GM23338 (cell line): Measurements from ENCODE around the gene RBP4. TPM values are rescaled to one million over a fixed set of nuclear protein-coding genes. Genes with fewer than 3 reads are reported as not detected.

Experiments
- ATAC-seq: fragments of 200-7000 bp; cut with Tn5 transposase; 3 replicates; pipeline ENCODE4 v1.9.1; 2020
- DNase-seq: peaks from one replicate; pipeline ENCODE4 v3.0.0-alpha.2; 2015; ENCODE audit warnings: low spot score
- H2AFZ ChIP-seq: fragments of 200-600 bp; sonication (generic); 2 replicates; pipeline ENCODE4 v1.8.0; 2016; ENCODE audit warnings: antibody characterized with exemption, mild to moderate bottlenecking, moderate library complexity
- H3F3A ChIP-seq: fragments of 200-600 bp; sonication (generic); replicated peaks from 2 replicates; pipeline ENCODE4 v1.8.0; 2017; ENCODE audit warnings: antibody characterized with exemption, mixed run types, low read depth
- H3K27ac ChIP-seq: fragments of 200-600 bp; sonication (generic); 2 replicates; pipeline ENCODE4 v1.6.1; 2016; ENCODE audit warnings: low read depth
- H3K27me3 ChIP-seq: fragments of 200-600 bp; sonication (generic); 2 replicates; pipeline ENCODE4 v1.8.0; 2016; ENCODE audit warnings: mild to moderate bottlenecking, mixed run types, moderate library complexity; ENCODE audit not compliant: insufficient read depth
- H3K36me3 ChIP-seq: fragments of 200-600 bp; sonication (generic); 2 replicates; pipeline ENCODE4 v1.8.0; 2016; ENCODE audit warnings: mild to moderate bottlenecking; ENCODE audit not compliant: insufficient read depth
- H3K4me1 ChIP-seq: fragments of 200-600 bp; sonication (generic); 2 replicates; pipeline ENCODE4 v1.8.0; 2016; ENCODE audit warnings: mild to moderate bottlenecking, moderate library complexity; ENCODE audit not compliant: insufficient read depth
- H3K4me2 ChIP-seq: fragments of 200-600 bp; sonication (generic); 2 replicates; pipeline ENCODE4 v1.7.1; 2017; ENCODE audit warnings: mixed run types
- H3K4me3 ChIP-seq: fragments of 200-600 bp; sonication (generic); 2 replicates; pipeline ENCODE4 v1.6.1; 2016; ENCODE audit warnings: mixed run types
- H3K79me2 ChIP-seq: fragments of 200-600 bp; sonication (generic); replicated peaks from 2 replicates; pipeline ENCODE4 v1.8.0; 2017; ENCODE audit warnings: mild to moderate bottlenecking; ENCODE audit not compliant: insufficient read depth
- H3K9me2 ChIP-seq: fragments of 200-600 bp; sonication (generic); 2 replicates; pipeline ENCODE4 v1.8.0; 2017; ENCODE audit not compliant: insufficient read depth
- H4K20me1 ChIP-seq: fragments of 200-600 bp; sonication (generic); replicated peaks from 2 replicates; pipeline ENCODE4 v1.8.0; 2017; ENCODE audit warnings: mild to moderate bottlenecking; ENCODE audit not compliant: insufficient read depth
- H3K27ac Mint-ChIP-seq: 2 replicates; pipeline ENCODE4 v1.8.0; 2020; ENCODE audit warnings: inconsistent platforms, mild to moderate bottlenecking, moderate library complexity, mixed read lengths
- H3K27me3 Mint-ChIP-seq: 3 replicates; pipeline ENCODE4 v1.8.0; 2022; ENCODE audit warnings: low read depth, mild to moderate bottlenecking, moderate library complexity, mixed read lengths, inconsistent platforms; ENCODE audit not compliant: insufficient read depth, poor library complexity
- H3K36me3 Mint-ChIP-seq: 3 replicates; pipeline ENCODE4 v1.8.0; 2021; ENCODE audit warnings: low read depth, mild to moderate bottlenecking, inconsistent platforms, moderate library complexity, mixed read lengths
- H3K4me1 Mint-ChIP-seq: 3 replicates; pipeline ENCODE4 v1.8.0; 2020; ENCODE audit warnings: mild to moderate bottlenecking, inconsistent platforms, mixed read lengths
- H3K4me3 Mint-ChIP-seq: 3 replicates; pipeline ENCODE4 v1.8.0; 2021; ENCODE audit warnings: moderate library complexity, mild to moderate bottlenecking, inconsistent platforms, mixed read lengths
- H3K9me3 Mint-ChIP-seq: 3 replicates; pipeline ENCODE4 v1.8.0; 2020; ENCODE audit warnings: moderate library complexity, mild to moderate bottlenecking, inconsistent platforms, mixed read lengths
- CREB1 ChIP-seq: fragments of 250-450 bp; sonication (Bioruptor Pico); IDR thresholded peaks from 2 replicates; pipeline ENCODE4 v1.5.0; 2020; ENCODE audit warnings: low read depth, mild to moderate bottlenecking, moderate library complexity
- ETS1 ChIP-seq: IDR thresholded peaks from 2 replicates; pipeline ENCODE4 v1.6.1; 2016; ENCODE audit warnings: antibody characterized with exemption
- EZH2 ChIP-seq: fragments of 200-600 bp; sonication (generic); IDR thresholded peaks from one replicate; pipeline ENCODE4 v1.8.0; 2017; ENCODE audit warnings: antibody characterized with exemption, mild to moderate bottlenecking, low read depth; ENCODE audit not compliant: unreplicated experiment
- EZH2phosphoT487 ChIP-seq: fragments of 200-600 bp; sonication (generic); IDR thresholded peaks from one replicate; pipeline ENCODE4 v1.8.1; 2018; ENCODE audit warnings: antibody characterized with exemption; ENCODE audit not compliant: unreplicated experiment
- JUNB ChIP-seq: IDR thresholded peaks from one replicate; pipeline ENCODE4 v1.6.1; 2016; ENCODE audit warnings: antibody characterized with exemption; ENCODE audit not compliant: unreplicated experiment
- NANOG ChIP-seq: IDR thresholded peaks from 2 replicates; pipeline ENCODE4 v1.6.1; 2016; ENCODE audit warnings: antibody characterized with exemption, borderline replicate concordance
- POLR2AphosphoS5 ChIP-seq: IDR thresholded peaks from 2 replicates; pipeline ENCODE4 v1.6.1; 2016; ENCODE audit warnings: antibody characterized with exemption, low read depth
- REST ChIP-seq: IDR thresholded peaks from one replicate; pipeline ENCODE4 v1.6.1; 2018; ENCODE audit warnings: antibody characterized with exemption; ENCODE audit not compliant: unreplicated experiment
- STAT1 ChIP-seq: IDR thresholded peaks from one replicate; pipeline ENCODE4 v1.6.1; 2016; ENCODE audit warnings: antibody characterized with exemption; ENCODE audit not compliant: unreplicated experiment
- ZNF114 ChIP-seq: fragments of 250-450 bp; sonication (Bioruptor Pico); IDR thresholded peaks from 2 replicates; pipeline ENCODE4 v1.5.0; 2020; ENCODE audit warnings: mild to moderate bottlenecking, moderate library complexity
- ZNF331 ChIP-seq: fragments of 250-450 bp; sonication (Bioruptor Pico); IDR thresholded peaks from 2 replicates; pipeline ENCODE4 v1.5.0; 2020; ENCODE audit warnings: low read depth, mild to moderate bottlenecking, moderate library complexity
- ZNF462 ChIP-seq: fragments of 250-450 bp; sonication (Bioruptor Pico); IDR thresholded peaks from 2 replicates; pipeline ENCODE4 v1.5.0; 2020; ENCODE audit warnings: mild to moderate bottlenecking, moderate library complexity
- polyA plus RNA-seq: library from polyadenylated mRNA; unstranded; fragments of >200 nt; fragmentation: Nextera tagmentation; extraction: Ambion mirVana; gene quantifications from 2 replicates; pipeline ENCODE4 v1.2.1, GENCODE V29; 2016
- total RNA-seq: library from RNA; depleted of rRNA; stranded (reverse); fragments of >200 nt; shearing (Covaris generic); gene quantifications from 2 replicates; pipeline ENCODE4 v1.2.3, GENCODE V29; 2014
- TF ChIP-seq, protein P1 (sequence below), 2 experiments: fragments of 200-600 bp in 1 of 2; sonication (generic) in 1 of 2; conservative IDR thresholded peaks; 2 replicates each; pipeline versions ENCODE4 v1.5.1 to v1.6.1; 2016 to 2017; ENCODE audit warnings: antibody characterized with exemption in 2 of 2, low read depth in 2 of 2, mild to moderate bottlenecking in 2 of 2, moderate library complexity in 1 of 2

Gene RBP4
- total and polyA plus RNA-seq, 2 experiments from 2014 or later, result 0.79 to 1.0 TPM

DNA sequence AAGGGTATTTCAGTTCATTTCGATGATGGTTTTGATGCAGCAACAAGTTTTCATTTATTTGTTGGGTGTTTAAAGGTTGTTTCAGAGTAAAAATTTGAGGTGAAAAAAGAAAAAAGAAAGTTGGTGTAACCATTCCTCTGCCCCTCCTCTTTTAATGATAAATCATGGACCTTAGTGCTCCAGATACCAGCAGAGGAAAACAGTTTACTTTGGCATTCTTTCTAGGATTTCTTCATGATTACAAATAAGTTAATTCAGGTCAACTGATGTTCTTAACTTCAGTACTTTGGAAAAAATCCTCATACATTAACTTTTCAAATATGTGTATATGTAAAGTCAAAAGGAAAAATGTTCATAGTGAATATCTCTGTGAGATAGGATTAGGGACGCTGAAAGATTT, 2.0 kb upstream of the RBP4 start:
- ATAC-seq, result no peak
- no peaks in the 10 kb centered on the region for H3K9me3 Mint-ChIP-seq
- H3K27ac Mint-ChIP-seq, result no peak overlapping the region
- TF ChIP-seq ZNF462 (CRISPR knock-in tag) (no peak), POLR2AphosphoS5 (no peak), ZNF331 (CRISPR knock-in tag) (no peak), NANOG (no peak), REST (no peak), EZH2phosphoT487 (no peak), EZH2 (no peak), ETS1 (no peak), JUNB (no peak), CREB1 (CRISPR knock-in tag) (no peak), STAT1 (no peak), ZNF114 (CRISPR knock-in tag) (no peak)
- TF ChIP-seq, protein P1, sequence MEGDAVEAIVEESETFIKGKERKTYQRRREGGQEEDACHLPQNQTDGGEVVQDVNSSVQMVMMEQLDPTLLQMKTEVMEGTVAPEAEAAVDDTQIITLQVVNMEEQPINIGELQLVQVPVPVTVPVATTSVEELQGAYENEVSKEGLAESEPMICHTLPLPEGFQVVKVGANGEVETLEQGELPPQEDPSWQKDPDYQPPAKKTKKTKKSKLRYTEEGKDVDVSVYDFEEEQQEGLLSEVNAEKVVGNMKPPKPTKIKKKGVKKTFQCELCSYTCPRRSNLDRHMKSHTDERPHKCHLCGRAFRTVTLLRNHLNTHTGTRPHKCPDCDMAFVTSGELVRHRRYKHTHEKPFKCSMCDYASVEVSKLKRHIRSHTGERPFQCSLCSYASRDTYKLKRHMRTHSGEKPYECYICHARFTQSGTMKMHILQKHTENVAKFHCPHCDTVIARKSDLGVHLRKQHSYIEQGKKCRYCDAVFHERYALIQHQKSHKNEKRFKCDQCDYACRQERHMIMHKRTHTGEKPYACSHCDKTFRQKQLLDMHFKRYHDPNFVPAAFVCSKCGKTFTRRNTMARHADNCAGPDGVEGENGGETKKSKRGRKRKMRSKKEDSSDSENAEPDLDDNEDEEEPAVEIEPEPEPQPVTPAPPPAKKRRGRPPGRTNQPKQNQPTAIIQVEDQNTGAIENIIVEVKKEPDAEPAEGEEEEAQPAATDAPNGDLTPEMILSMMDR (conservative IDR thresholded peaks at IDR 0.05; ENCODE audit: low read depth in 2 of 2), result no peak
- DNase-seq, result no peak
- peaks cover 36% of the 10 kb centered on the region for H3K27me3 Mint-ChIP-seq
- Histone ChIP-seq H3K27ac (no peak overlapping the region), H3K27me3 (peaks cover 65% of the 10 kb centered on the region), H3F3A (no peaks in the 10 kb centered on the region), H3K9me2 (no peaks in the 10 kb centered on the region), H3K4me3 (no peak overlapping the region), H3K79me2 (no peaks in the 10 kb centered on the region), H3K4me1 (peaks cover 10% of the 10 kb centered on the region; the same call in 1 of the 2 replicates), H2AFZ (no peak overlapping the region), H3K36me3 (no peaks in the 10 kb centered on the region), H4K20me1 (no peaks in the 10 kb centered on the region), H3K4me2 (no peak overlapping the region)
- H3K36me3 Mint-ChIP-seq, result no peaks in the 10 kb centered on the region
- H3K4me1 Mint-ChIP-seq, result peaks cover 9% of the 10 kb centered on the region; the same call in 2 of the 3 replicates
- no peak overlapping the region for H3K4me3 Mint-ChIP-seq
